Neural progenitor cell (in vitro differentiated cells): Measurements from ENCODE around the gene RAB11B. TPM values are rescaled to one million over a fixed set of nuclear protein-coding genes. Genes with fewer than 3 reads are reported as not detected.
"Not testable (repeated sequence)": the region's sequence is repeated elsewhere in the genome, so short reads cannot be mapped to it uniquely, and the experiment has no call there.

Experiments used
- DNase-seq: peaks from one replicate; pipeline ENCODE4 v3.0.0-alpha.2; 2016; ENCODE audit warnings: low spot score
- H2AFZ ChIP-seq: fragments of 200-600 bp; sonication (generic); replicated peaks from 2 replicates; pipeline ENCODE4 v1.6.1; 2016; ENCODE audit warnings: antibody characterized with exemption
- H3F3A ChIP-seq: fragments of 200-600 bp; sonication (generic); 2 replicates; pipeline ENCODE4 v1.6.1; 2016; ENCODE audit warnings: antibody characterized with exemption, low read depth
- H3K27ac ChIP-seq: fragments of 200-600 bp; sonication (generic); 2 replicates; pipeline ENCODE4 v1.5.1; 2016; ENCODE audit warnings: mild to moderate bottlenecking
- H3K27me3 ChIP-seq: fragments of 200-600 bp; sonication (generic); 2 replicates; pipeline ENCODE4 v1.6.1; 2016; ENCODE audit warnings: mild to moderate bottlenecking, moderate library complexity
- H3K36me3 ChIP-seq: fragments of 200-600 bp; sonication (generic); 2 replicates; pipeline ENCODE4 v1.5.1; 2016
- H3K4me1 ChIP-seq: fragments of 200-600 bp; sonication (generic); 2 replicates; pipeline ENCODE4 v1.6.1; 2016; ENCODE audit warnings: mixed run types
- H3K4me2 ChIP-seq: fragments of 200-600 bp; sonication (generic); 2 replicates; pipeline ENCODE4 v1.6.1; 2016
- H3K4me3 ChIP-seq: fragments of 200-600 bp; sonication (generic); 2 replicates; pipeline ENCODE4 v1.5.1; 2016
- H3K79me2 ChIP-seq: fragments of 200-600 bp; sonication (generic); 2 replicates; pipeline ENCODE4 v1.6.1; 2016; ENCODE audit warnings: low read depth
- H3K9ac ChIP-seq: fragments of 200-600 bp; sonication (generic); 2 replicates; pipeline ENCODE4 v1.6.1; 2016
- H3K9me3 ChIP-seq: fragments of 200-600 bp; sonication (generic); 2 replicates; pipeline ENCODE4 v1.5.1; 2016; ENCODE audit warnings: low read depth
- H4K20me1 ChIP-seq: fragments of 200-600 bp; sonication (generic); 2 replicates; pipeline ENCODE4 v1.6.1; 2016; ENCODE audit warnings: low read depth
- H3K27ac Mint-ChIP-seq: 3 replicates; pipeline ENCODE4 v1.8.0; 2021; ENCODE audit warnings: mixed read lengths
- H3K27me3 Mint-ChIP-seq: 2 replicates; pipeline ENCODE4 v1.8.0; 2022; ENCODE audit warnings: low read depth, mild to moderate bottlenecking, inconsistent platforms, moderate library complexity, mixed read lengths; ENCODE audit not compliant: insufficient read depth
- H3K36me3 Mint-ChIP-seq: 3 replicates; pipeline ENCODE4 v1.8.0; 2021; ENCODE audit warnings: mixed read lengths
- H3K4me1 Mint-ChIP-seq: 3 replicates; pipeline ENCODE4 v1.8.0; 2021; ENCODE audit warnings: mixed read lengths
- H3K4me3 Mint-ChIP-seq: 3 replicates; pipeline ENCODE4 v1.8.0; 2021; ENCODE audit warnings: mild to moderate bottlenecking, moderate library complexity, mixed read lengths
- H3K9me3 Mint-ChIP-seq: 3 replicates; pipeline ENCODE4 v1.8.0; 2020; ENCODE audit warnings: mixed read lengths
- EZH2 ChIP-seq: fragments of 200-600 bp; sonication (generic); IDR thresholded peaks from 2 replicates; pipeline ENCODE4 v1.6.1; 2017; ENCODE audit warnings: antibody characterized with exemption, mild to moderate bottlenecking, moderate library complexity
- EZH2phosphoT487 ChIP-seq: fragments of 200-600 bp; sonication (generic); IDR thresholded peaks from 2 replicates; pipeline ENCODE4 v1.6.1; 2017; ENCODE audit warnings: antibody characterized with exemption
- total RNA-seq: library from RNA; depleted of rRNA; stranded (reverse); fragments of >200 nt; gene quantifications from 2 replicates; pipeline ENCODE4 v1.2.3, GENCODE V29; 2015; ENCODE audit warnings: low replicate concordance
- TF ChIP-seq, protein P1 (sequence below): fragments of 200-600 bp; sonication (generic); IDR thresholded peaks from 2 replicates; pipeline ENCODE4 v1.5.1; 2017; ENCODE audit warnings: antibody characterized with exemption, mild to moderate bottlenecking

RAB11B gene
- total RNA-seq, 1 donor from 2014 or later, result 17.1 TPM

DNA sequence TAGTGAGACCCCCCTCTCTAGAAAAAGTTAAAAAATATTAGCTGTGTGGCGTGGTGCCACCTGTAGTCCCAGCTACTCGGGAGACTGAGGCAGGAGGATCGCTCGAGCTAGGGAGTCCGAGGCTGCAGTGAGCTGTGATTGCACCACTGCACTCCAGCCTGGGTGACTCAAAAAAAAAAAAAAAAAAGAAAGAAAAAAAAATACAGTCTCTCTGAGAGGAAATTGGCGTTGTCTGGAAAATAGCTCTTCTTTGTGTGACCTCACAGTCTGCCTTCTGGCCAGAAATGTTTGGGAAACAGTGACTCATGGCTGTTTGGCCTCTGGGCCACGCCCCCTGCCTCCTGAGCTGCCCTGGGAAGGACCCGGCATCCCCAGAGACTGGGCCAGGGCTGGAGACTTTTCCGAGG, 33.7 kb downstream of the RAB11B start:
- Histone ChIP-seq H3K9me3 (no peaks in the 10 kb centered on the region), H4K20me1 (no peaks in the 10 kb centered on the region), H3K9ac (no peak overlapping the region), H3F3A (no peaks in the 10 kb centered on the region), H3K36me3 (no peaks in the 10 kb centered on the region), H3K79me2 (no peaks in the 10 kb centered on the region), H3K4me2 (no peak overlapping the region), H3K27ac (no peak overlapping the region), H3K4me3 (no peak overlapping the region), H2AFZ (no peak overlapping the region), H3K4me1 (no peaks in the 10 kb centered on the region), H3K27me3 (no peaks in the 10 kb centered on the region)
- Mint-ChIP-seq H3K4me3 (no peak overlapping the region), H3K36me3 (peaks cover 1% of the 10 kb centered on the region), H3K9me3 (no peaks in the 10 kb centered on the region), H3K4me1 (peaks cover 10% of the 10 kb centered on the region), H3K27me3 (peaks cover 2% of the 10 kb centered on the region), H3K27ac (no peak overlapping the region)
- TF ChIP-seq EZH2 (no peak), EZH2phosphoT487 (no peak)
- TF ChIP-seq, protein P1, sequence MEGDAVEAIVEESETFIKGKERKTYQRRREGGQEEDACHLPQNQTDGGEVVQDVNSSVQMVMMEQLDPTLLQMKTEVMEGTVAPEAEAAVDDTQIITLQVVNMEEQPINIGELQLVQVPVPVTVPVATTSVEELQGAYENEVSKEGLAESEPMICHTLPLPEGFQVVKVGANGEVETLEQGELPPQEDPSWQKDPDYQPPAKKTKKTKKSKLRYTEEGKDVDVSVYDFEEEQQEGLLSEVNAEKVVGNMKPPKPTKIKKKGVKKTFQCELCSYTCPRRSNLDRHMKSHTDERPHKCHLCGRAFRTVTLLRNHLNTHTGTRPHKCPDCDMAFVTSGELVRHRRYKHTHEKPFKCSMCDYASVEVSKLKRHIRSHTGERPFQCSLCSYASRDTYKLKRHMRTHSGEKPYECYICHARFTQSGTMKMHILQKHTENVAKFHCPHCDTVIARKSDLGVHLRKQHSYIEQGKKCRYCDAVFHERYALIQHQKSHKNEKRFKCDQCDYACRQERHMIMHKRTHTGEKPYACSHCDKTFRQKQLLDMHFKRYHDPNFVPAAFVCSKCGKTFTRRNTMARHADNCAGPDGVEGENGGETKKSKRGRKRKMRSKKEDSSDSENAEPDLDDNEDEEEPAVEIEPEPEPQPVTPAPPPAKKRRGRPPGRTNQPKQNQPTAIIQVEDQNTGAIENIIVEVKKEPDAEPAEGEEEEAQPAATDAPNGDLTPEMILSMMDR, result no peak
- DNase-seq, result no peak

DNA sequence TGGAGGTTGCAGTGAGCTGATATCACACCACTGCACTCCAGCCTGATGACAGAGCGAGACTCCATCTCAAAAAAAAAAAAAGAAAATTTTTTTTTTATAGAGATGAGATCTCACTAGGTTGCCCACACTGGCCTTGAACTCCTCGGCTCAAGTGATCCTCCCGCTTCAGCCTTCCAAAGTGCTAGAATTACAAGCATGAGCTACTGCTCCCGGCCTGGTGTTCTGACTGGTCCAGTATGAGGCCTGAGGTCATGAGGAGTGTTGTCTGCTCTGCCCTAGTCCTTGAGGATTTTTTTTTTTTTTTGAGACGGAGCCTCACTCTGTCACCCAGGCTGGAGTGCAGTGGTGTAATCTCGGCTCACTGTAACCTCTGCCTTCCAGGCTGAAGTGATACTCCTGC, 35.2 kb downstream of the RAB11B start:
- H3K9me3 Mint-ChIP-seq, H3K9ac ChIP-seq, H3K36me3 ChIP-seq, H3F3A ChIP-seq, H2AFZ ChIP-seq, H3K9me3 ChIP-seq, H3K36me3 Mint-ChIP-seq, H3K27ac ChIP-seq, H4K20me1 ChIP-seq, H3K4me1 ChIP-seq, H3K4me3 Mint-ChIP-seq, H3K4me2 ChIP-seq, H3K27me3 ChIP-seq, H3K79me2 ChIP-seq, DNase-seq, H3K27ac Mint-ChIP-seq, H3K27me3 Mint-ChIP-seq, H3K4me3 ChIP-seq: not testable (repeated sequence)
- H3K4me1 Mint-ChIP-seq, result peaks cover 10% of the 10 kb centered on the region

DNA sequence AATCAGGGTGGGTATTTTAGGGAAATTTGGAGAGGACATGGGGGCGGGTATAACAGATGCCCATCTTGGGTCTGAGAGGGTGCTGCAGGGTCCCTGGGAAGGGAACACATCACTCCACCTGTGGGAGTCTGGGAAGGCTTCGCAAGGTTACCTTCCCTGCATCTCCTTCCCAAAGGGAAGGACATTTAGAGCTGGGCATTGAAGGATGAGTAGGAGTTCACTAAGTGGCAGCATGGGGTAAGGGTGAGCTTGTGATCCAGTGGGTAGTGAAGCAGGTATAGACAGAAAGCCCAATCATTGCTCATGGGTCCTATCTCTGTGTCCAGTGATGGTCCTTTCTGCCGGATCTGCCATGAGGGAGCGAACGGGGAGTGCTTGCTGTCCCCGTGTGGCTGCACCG, 36.1 kb downstream of the RAB11B start:
- Histone ChIP-seq H3F3A (no peaks in the 10 kb centered on the region), H3K27ac (no peak overlapping the region), H3K4me3 (no peak overlapping the region), H3K36me3 (no peaks in the 10 kb centered on the region), H3K4me2 (no peak overlapping the region), H3K9ac (no peak overlapping the region), H3K79me2 (no peaks in the 10 kb centered on the region), H4K20me1 (no peaks in the 10 kb centered on the region), H3K9me3 (no peaks in the 10 kb centered on the region), H3K4me1 (no peaks in the 10 kb centered on the region), H3K27me3 (no peaks in the 10 kb centered on the region), H2AFZ (no peak overlapping the region)
- H3K9me3 Mint-ChIP-seq, result no peaks in the 10 kb centered on the region
- peaks cover 2% of the 10 kb centered on the region for H3K27me3 Mint-ChIP-seq
- no peak for DNase-seq
- H3K4me1 Mint-ChIP-seq, result peaks cover 10% of the 10 kb centered on the region
- no peak overlapping the region for H3K27ac Mint-ChIP-seq
- peaks cover 1% of the 10 kb centered on the region for H3K36me3 Mint-ChIP-seq
- no peak for TF ChIP-seq EZH2
- TF ChIP-seq, protein P1, result no peak
- TF ChIP-seq EZH2phosphoT487, result no peak
- no peak overlapping the region for H3K4me3 Mint-ChIP-seq

DNA sequence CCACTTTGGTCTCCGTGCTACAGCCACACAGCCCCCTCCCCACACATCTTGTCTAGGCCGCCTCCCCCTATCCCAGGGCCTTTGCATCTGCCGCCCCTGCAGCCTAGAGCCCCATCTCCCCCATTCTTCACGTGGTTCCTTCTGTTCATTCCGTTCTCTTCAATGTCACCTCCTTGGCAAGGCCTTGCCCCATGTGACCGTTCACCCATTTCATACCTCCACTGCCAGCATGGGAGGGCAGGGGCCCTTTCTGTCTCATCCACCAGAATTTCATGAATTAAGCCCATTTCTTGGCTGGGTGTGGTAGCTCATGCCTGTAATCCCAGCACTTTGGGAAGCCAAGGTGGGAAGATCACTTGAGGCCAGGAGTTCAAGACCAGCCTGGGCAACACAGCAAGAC, 38.9 kb downstream of the RAB11B start:
- Mint-ChIP-seq H3K4me1 (peaks cover 1% of the 10 kb centered on the region), H3K27me3 (peaks cover 2% of the 10 kb centered on the region), H3K27ac (no peak overlapping the region), H3K9me3 (no peaks in the 10 kb centered on the region), H3K36me3 (no peaks in the 10 kb centered on the region), H3K4me3 (no peak overlapping the region)
- TF ChIP-seq EZH2phosphoT487 (no peak), EZH2 (no peak)
- TF ChIP-seq, protein P1, result no peak
- no peak for DNase-seq
- no peaks in the 10 kb centered on the region for H3K9me3 ChIP-seq
- H3K36me3 ChIP-seq, result no peaks in the 10 kb centered on the region
- H3K4me2 ChIP-seq, result no peak overlapping the region
- no peak overlapping the region for H3K4me3 ChIP-seq
- no peak overlapping the region for H3K9ac ChIP-seq
- no peak overlapping the region for H3K27ac ChIP-seq
- no peak overlapping the region for H2AFZ ChIP-seq
- no peaks in the 10 kb centered on the region for H3K4me1 ChIP-seq
- H3K79me2 ChIP-seq, result no peaks in the 10 kb centered on the region
- H3K27me3 ChIP-seq, result no peaks in the 10 kb centered on the region
- no peaks in the 10 kb centered on the region for H4K20me1 ChIP-seq
- H3F3A ChIP-seq, result no peaks in the 10 kb centered on the region
